Activated CD8-positive, alpha-beta memory T cell treated with anti-CD3 and anti-CD28 coated beads, Interleukin-2, amount 50 U/mL, for 1 hour (primary cell): ENCODE results near the gene C1QTNF2.
"Not testable (repeated sequence)": the region's sequence is repeated elsewhere in the genome, so short reads cannot be mapped to it uniquely, and the experiment has no call there.

Experiments
- DNase-seq: peaks from one replicate; pipeline ENCODE4 v3.0.0-alpha.2; 2020; ENCODE audit errors: extremely low read depth

C1QTNF2 gene

DNA sequence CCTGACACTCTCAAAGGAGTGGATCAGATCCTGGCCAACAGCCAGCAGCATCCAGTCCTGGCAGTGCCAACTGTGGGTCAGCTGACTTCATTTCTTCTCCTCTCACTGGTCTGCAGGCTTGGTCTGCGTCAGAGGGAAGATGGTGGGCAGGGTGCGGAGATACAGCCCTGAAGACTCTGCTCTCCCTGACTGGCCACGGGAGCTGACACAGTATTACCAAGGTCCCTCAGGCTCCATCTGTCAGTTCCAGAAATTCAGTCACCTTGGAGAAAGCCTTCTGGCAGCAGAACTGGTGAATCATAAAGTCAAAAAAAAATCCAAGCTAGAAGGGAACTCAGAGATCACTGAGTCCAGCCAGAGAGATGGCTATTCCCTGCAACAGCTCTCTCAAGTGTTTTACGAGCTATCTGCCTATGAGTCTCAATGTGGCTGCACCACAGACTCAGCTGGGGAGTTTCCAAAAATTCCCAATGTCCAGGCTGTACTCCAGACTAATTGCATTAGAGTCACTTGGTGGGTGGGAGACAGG, 27.9 kb downstream of the C1QTNF2 start:
- no peak for DNase-seq

DNA sequence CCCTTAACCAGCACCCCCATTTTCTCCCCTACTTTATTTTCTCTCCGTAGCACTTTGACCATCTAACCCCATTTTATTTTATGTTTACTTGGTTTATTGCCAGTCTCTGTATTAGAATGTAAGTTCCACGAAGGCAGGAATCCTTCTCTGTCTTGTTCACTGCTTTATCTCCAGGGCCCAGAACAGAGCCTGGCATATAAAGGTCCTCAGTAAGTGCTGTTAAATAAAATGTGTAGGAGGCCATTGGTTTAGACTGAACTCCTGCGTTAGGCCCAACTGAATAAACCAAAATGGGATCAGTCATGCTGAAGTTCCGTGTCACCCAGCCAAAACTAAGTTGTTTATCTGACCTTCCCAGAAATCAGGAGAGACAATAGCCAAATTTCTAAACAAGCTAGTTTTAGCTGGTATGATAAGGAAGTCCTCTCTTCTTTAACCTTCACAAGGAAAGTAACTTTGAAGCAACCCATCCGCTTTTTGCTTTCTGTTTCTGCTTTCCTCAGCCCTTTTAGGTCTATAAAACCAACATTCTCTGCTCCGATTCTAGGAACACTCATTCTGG, 29.0 kb downstream of the C1QTNF2 start:
- no peak for DNase-seq

GRCh38 chr5:160340513-160340912, 29.9 kb downstream of the C1QTNF2 start:
- DNase-seq: not testable (repeated sequence)

GRCh38 chr5:160339406-160340130, 30.9 kb downstream of the C1QTNF2 start:
- DNase-seq: no peak

DNA sequence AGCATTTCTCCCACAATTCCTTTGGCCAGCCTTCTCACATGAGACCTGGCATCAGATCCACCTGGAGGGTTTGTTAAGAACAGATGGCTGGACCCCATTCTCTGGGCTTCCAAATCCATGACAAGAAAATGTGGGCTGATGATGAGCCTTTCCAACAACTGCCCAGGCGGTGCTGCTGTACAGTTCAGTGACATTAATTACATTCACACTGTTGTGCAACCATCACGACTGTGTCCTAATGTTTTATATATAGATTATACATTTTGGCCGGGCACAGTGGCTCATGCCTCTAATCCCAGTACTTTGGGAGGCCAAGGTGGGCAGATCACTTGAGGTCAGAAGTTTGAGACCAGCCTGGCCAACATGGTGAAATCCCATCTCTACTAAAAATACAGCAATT, 35.7 kb downstream of the C1QTNF2 start:
- not testable (repeated sequence) for DNase-seq

DNA sequence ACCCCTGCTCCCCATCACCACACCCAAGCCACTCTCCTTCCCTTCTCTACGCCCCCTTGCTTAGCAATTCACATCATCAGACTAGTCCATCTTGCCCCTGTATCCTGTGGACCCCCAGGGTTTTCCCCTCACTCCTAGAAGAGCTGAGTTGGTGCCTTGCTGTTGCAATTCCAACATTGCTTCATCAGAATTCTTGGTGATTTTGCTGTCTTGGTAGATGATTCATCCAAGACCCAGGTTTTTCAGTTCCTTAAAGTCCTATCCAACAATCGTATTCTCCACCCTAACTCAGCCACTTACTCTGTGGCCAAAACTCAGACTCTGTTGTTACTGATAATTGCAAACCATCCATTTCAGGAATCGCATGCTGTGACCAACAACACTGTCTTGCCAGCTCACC, 36.7 kb downstream of the C1QTNF2 start:
- DNase-seq: no peak

DNA sequence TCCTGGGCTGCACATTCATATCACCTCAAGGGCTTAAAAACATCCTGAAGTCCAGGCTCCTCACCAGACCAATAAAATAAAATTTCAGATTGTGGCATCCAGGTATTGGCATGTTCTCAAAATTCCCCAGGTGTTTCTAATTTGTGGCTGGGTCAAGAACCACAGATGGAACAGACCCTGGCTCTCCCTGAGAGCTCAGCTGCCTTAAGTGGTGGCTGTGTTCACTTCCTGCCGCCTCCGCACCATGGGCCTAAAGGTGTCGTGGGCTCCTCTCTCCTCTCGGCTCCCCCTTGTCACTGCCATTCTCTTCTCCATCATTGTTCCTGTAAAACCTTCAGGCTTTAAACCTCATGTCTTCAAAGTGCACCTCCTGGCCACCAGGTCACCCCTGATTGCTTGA, 40.2 kb downstream of the C1QTNF2 start:
- no peak for DNase-seq

GRCh38 chr5:160327818-160328217, 42.6 kb downstream of the C1QTNF2 start:
- DNase-seq: no peak

DNA sequence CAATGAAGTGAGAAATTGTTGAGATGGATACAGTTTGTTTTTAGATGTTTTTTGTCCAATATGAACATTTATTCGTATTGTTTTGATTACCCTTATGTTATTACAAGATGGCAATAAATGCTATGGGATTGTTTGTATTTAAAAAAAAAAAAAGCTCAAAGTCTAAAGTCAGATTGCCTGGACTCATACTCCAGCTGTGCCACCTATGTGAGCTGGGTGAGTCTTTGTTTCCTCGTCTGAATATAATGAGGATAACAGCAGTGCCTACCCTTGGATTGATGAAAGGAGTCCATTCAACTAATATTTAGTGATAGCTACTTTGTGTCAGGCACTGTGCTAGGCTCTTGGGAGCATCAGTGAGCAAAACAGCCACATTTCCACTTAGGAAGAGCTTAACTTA, 43.4 kb downstream of the C1QTNF2 start:
- DNase-seq: no peak

- DNase-seq: no peak
These were observed 44.7 kb downstream of the C1QTNF2 start for GRCh38 chr5:160325716-160326115.

GRCh38 chr5:160324886-160325285, 45.5 kb downstream of the C1QTNF2 start:
- DNase-seq: no peak

- no peak for DNase-seq
These were observed 52.0 kb downstream of the C1QTNF2 start for GRCh38 chr5:160318409-160318808.

GRCh38 chr5:160317434-160317833, 53.0 kb downstream of the C1QTNF2 start:
- DNase-seq: no peak

GRCh38 chr5:160315968-160316367, 54.5 kb downstream of the C1QTNF2 start:
- no peak for DNase-seq

GRCh38 chr5:160312960-160313727, 57.3 kb downstream of the C1QTNF2 start:
- DNase-seq: no peak

DNA sequence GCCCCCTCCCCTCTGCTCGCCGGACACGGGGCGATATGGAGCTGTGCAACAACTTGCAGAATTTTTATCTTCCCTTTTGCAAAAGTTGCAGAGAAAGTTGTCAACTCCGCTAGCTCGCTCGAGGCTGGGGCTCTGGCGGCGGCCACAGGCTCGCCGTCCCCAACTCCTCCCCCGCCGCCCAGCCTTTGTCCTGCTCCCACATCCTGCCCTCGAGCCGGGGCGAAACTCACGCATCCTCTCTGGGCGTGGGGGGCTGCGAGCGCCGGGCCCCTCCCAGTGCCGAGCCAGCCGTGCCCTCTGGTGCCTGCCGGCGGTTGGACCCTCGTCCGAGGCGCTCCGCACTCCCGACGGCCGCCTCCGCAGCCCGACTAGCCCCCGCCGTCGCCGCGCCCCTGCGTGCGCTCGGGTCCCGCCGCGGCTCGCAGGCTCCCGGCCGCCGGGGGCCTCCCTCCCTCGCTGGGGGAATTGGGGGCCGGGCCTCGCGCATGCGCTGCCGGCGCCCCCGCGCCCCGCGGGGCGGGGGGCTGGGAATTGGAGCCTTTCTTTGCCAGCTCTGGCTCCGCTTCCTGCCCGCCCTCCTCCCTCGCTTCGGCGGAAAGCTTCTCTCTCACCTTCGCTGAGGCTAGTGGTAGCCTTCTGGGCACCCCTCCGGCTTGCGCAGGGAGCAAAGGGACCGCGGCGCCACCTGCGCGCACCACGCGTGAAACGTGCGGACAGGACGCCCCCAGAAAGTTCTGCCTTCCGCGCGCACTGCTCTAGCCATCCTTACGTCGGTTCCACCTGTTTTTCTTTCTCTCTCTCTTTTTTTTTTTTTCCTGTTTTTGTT, 58.1 kb downstream of the C1QTNF2 start, which contains the start of gene CCNJL:
Gene CCNJL (minus strand): TSS at position 431 of the 826 bp plus-strand sequence. CDS start 641 bp downstream, outside the sequence.
- no peak for DNase-seq

DNA sequence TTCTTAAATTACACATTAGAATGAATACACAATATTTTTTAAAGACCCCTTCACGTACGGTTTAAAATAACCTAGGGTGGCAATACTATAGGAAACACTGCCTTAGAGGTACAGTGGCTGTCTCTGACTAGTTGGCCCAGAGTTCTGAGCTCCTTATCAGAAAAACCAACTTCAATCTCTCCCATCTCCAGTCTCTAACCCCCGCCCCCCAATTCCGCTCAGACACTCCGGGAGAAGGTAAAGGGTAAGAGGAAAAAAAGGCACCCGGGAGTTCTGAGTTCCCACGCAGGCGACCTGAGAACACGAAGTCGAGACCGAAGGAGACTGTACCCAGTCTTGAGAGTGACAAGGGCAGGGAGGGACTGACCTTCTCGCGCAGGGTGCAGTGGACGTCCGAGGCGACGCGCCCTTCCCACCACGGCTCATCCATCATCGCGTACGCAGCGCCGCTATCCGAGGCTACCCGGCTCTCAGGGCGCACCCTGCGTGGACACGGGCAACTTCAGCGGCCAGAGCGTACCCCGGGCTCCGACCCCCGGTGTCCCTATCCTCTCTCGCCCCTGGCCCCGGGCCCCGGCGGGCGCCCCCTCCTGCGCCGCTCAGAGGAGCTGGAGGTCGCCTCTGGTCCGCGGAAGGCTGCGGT, 58.8 kb downstream of the C1QTNF2 start:
- no peak for DNase-seq

DNA sequence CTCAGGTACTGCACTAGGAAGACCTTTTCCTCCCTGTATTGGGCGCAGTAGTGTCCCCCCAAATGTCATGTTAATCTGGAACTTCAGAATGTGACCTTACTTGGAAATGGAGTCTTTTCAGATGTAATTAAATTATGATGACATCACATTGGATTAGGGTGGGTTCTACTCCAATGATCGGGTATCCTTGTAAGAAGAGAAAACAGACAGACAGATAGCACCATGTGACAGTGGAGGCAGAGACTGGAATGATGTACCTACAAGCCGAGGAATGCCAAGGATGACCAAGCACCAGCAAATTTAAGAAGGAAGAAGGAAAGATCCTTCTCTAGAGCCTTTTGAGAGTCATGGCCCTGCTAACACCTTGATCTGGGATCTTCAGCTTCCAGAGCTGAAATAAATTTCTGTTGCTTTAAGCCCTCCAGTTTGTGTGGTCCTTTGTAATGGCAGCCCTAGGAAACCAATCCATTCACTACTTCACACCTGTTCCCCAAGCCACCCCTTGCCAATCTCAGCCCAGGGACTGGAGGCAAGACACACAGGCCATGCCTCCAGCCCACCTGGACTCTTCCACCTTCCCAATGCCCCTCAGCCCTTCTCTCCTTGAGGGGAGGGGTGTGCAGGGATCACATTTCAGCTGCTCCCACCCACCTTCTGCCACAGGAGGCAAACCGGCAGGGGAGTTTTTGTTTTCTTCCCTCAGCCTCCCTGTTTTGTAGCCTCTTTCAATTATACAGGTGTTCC, 59.7 kb downstream of the C1QTNF2 start:
- no peak for DNase-seq

DNA sequence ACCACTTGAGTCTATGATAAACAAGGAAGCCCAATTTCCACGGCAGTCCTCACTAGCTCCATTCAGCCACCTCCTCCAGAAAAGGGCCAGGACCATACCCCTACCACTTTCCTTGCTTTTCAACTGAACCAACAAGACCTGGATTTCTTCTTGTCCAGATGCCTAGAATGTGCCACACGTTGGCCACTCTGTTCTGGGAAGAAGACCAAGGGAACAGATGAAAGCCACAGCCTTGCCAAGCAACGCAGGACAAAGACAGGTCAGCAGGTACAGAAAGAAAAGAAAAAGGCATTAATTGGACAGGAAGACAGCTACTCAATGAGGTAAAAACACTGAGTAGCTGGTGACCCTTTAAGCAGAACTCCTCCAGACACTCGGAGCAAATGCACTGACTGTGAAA, 60.3 kb downstream of the C1QTNF2 start:
- DNase-seq: no peak

- DNase-seq: no peak
These were observed 63.7 kb downstream of the C1QTNF2 start for GRCh38 chr5:160306696-160307095.
